GM21367 (cell line): Measurements from ENCODE around the gene NBAS.
"Not testable (repeated sequence)": the region's sequence is repeated elsewhere in the genome, so short reads cannot be mapped to it uniquely, and the experiment has no call there.

ENCODE experiments used
- ATAC-seq: cut with Tn5 transposase; IDR thresholded peaks from one replicate; pipeline ENCODE4 v1.9.1; 2021; ENCODE audit not compliant: unreplicated experiment

NBAS gene

DNA sequence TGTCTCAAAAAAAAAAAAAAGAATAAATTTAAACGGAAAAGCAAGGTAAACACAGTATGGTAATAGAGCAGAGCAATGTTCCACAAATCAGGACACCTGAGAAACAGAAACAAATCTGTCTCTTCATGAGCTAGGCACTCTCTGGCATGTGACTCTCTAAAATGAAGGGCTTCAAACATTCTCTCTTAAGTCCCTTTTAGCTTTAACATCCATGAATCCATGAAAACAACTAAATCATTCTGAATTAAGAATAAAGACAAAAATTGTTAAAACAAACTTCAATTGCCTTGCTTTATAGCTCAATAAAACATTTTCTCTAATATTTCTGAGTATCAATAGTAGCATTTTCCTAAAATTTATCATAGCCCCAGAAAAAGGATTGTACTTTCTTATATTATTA, 132.1 kb downstream of the NBAS start:
- ATAC-seq = no peak

DNA sequence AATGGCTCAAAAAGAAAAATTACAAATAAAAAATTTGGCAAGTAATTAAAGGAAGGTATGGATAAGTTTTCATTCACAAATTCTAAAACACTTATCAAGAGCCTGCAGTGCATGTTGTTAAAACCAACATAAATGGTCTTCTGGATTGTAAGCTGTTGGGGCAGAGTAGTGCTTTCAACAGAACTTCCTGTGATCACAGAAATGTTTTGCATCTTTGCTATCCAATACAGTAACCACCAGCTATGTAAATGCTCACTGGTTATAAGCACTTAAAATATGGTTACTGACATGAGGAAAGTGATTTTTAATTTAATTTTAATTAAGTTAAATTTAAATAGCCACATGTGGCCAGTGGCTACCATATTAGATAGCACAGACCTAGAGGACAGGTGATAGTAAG, 133.1 kb downstream of the NBAS start:
- ATAC-seq = no peak

DNA sequence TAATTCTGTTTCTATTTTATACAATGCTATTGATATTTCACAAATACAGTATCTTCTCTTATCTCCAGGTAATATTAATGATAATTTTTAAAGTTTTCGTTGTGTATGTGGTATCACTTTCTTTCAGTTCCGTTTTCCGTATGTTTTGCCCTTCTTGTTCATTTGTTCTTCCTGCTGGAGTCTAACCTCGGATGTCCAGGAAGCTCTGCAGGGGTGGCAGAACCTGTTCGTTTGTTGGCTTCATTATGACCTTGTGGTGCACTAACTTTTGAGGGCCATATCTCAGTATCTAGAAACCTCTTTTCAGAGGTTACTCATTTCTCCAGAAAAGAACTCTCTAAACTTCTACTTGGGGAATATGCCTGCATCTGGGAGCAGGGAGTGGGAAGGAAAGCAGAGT, 134.5 kb downstream of the NBAS start:
- ATAC-seq = no peak

DNA sequence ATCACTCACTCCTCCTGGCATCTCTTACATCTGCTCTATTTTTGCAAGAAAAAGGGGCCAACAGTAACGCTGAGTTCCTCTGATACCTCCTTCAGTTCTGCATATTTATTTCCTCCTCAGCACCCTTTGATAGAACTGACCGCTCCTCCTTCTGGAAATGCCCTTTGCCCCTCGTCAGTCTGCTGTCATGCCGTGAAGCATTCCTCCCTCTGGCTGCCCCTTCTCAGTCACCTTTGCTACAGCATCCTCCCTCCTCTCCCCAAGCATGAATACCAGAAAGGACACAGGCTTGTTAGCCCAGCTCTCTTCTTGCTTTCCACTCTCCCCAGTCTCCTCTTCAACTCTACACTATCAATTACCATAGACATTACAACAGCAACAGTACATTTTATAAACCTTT, 135.4 kb downstream of the NBAS start:
- no peak for ATAC-seq

DNA sequence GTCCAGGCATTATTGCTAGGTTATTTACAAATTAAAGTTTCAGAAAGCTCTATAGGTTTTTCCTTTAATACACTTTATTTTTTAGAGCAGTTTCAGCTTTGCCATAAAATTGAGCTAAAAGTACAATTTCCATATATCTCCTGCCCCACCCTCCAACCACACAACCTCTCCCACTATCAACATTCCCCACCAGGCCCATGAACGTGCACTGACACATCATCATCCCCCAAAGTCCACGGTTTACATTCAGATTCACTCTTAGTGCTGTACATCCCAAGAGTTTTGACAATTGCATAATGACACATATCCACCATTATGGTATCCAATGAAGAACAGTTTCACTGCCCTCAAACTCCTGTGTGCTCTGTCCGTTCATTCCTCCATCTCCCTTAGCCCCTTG, 139.4 kb downstream of the NBAS start:
- no peak for ATAC-seq

DNA sequence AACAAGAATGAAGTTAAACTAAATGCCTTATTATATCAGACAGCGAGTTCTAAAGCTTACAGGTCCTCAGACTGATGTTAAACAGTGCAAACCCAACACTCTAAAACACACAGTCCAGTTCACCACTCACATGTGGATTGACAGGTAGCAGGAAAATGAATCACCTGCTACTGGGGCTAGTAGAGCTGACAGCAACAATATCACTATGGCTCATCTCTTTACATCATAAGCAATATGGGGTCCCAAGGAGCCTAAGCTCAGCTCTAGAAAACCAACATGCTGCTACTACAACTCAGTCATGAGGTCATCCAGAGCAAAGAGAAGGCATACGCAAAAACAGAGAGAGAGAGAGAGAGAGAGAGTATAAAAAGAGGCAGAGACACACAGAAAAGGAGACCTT, 145.4 kb downstream of the NBAS start:
- no peak for ATAC-seq

DNA sequence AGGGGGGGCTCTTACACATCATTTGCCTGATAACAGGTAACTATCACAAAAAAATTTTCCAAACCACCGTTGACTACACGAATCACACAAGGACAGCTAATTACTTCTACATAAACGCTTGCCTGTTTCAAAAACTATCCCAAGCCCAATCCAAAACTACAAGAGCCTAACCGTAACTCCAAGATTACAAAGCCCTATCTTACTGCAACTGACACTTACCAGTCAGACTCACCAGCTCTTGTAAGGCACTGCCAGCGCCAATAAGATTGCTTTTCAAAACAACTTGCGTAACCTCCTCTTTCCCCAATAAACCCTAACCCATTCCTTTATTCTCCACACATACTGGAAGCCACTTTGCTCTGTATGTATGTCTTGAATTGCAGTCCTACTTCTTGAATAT, 148.4 kb downstream of the NBAS start:
- ATAC-seq = no peak

DNA sequence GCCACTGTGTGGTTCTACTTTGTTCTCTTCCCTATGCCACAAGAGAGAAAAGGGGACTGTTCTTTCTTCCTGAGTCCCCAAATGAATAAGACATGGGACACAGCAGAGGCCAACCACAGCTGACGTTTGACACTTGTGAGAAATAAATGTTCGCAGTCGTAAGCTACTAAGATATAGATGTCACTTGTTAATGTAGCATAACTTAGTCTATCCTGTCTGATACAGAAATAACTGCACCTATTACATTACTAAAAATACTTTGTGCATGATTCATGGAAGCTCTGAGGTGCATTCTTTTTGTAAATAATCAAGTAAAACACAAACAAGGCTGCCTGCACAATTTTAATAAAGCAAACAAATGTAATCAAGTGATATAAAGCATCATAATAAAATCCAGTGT, 148.8 kb downstream of the NBAS start:
- no peak for ATAC-seq

DNA sequence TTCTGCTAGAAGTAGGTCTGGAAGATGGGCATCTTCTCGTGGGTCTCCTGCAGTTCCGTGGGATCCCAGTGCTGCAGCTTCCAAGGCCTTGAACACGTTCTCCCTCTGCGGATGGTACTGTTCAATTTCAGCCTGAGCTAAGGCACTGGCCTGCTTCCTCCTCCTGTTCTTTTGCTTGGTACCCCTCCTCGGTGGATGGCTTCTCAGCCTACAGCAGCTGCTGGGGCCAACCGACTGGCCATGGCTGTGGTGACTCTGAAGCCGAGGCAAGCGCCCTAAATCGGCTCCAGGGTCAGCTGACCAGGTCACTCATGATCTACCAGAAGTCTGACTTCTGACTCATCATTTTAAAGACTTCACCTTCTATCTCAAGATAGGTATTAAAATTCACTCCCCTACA, 150.2 kb downstream of the NBAS start:
- ATAC-seq = no peak

DNA sequence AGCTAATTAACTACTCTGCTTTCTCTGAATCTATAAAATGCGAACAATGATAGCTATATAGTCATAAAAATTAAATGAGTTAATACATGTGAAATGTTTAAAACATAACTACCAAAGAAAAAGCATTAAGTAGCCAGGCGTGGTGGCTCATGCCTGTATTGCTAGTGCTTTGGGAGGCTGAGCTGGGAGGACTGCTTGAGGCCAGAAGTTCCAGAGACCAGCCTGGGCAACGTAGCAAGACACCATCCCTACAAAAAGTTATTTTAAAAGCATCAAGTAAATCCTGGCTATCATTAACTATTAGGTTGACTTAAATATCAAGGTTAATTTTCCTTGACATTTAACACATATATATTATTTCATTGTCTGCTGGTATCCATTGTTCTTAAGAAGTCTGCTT, 152.4 kb downstream of the NBAS start:
- no peak for ATAC-seq

DNA sequence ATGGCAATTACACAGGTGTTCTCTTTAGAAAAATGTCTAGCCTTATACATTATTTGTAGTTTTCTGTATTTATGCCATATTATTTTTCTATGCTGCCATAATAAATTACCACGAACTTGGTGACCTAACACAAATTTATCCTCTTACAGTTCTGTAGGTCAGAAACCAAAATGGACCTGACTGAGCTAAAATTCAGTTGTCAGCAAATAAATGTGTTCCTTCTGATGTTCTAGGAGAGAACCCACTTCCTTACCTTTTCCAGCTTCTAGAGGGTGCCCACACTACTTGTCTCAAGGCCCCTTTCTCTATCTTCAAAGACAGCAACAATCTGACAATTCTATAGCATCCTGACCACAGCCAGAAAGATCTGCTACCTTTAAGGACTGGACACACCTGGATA, 153.5 kb downstream of the NBAS start:
- ATAC-seq = no peak

DNA sequence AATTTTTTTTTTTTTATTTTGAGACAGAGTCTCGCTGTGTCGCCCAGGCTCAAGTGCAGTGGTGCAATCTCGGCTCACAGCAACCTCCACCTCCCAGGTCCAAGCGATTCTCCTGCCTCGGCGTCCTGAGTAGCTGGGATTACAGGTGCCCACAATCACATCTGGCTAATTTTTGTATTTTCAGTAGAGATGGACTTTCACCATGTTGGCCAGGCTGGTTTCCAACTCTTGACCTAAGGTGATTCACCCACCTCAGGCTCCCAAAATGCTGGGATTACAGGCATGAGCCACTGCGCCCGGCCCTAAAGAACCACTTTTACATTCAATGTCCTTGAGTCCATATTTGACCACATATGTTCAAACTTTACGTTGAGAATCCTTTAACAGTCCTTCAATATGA, 156.6 kb downstream of the NBAS start:
- not testable (repeated sequence) for ATAC-seq

DNA sequence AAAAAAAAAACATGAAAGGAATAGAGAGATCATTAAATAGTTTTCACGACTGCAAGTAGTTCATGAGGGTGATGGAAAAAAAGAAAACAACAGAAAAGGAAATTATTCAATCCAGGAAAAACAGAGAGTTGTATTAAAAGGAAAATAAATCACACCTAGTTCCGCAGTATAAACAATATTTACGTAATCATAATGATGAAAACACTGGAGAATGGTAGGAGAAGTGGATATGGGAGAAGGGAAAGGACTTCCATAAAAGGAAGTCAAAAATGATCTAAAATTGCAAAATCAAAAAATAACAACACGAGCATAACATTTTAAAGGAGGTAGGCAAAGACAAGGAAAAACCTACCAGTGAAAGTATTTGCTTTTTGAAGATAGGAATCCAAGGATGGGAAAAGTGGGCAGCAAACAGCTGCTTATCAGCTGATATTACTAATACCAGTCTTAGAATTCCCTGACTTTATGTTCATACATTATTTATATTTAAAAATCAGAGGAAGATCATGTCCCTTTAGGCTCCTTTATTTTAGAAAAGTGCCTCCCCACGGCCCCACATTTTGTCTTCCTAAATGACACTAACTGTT, 160.8 kb downstream of the NBAS start:
- ATAC-seq = no peak

DNA sequence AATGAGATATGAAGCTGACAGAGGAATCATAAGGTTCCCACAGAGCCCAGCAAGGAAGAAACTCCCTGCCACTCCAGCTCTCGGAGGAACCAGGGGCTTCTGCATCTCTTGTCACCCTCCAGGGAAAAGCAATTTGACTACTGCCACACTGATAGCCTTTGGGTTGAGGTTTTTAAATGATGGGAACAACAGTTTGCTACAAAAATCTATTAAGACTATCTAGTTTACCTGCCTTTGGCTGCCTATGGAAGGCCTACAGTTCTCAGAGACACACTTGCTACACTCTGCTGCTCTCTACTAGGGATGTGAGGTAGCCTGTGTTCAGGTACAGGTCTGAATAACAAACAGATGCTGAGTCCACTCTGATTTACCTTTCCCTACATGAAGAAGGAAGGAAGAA, 161.9 kb downstream of the NBAS start:
- ATAC-seq = no peak

DNA sequence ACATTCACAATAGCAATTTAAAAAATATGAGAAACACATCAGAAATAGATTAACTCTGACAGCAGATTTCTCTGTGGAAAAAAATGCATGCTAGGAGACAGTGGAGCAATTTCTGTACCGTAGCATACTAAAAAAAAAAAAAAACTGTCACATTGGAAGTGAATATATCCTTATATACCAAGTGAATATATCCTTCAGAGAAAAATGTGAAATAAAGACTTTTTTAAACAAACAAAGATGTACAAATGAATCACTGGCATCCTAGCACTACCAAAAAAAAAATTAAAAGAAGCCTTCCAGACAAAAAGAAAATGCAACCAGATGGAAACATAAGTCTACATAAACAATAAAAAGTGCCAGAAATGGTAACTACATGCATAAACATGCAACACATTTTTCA, 169.4 kb downstream of the NBAS start:
- ATAC-seq = no peak

DNA sequence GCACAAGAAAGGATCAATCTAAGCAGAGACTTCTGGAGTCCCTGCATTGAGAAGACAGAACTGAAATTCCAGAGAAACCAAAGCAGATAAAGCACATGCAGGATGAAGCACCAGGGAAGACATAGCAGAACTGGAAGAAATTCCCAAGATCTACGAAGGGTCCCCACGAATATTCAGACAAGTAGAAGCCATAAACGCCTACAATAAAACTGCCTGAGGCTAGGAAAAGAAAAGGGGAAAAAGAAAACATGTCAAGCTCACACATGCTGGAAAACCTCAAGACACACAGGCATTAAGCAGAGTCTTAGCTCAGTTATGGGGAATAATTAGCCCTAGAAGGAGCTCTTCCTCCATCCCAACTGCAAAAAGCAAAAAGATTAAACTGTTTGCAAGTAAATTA, 171.2 kb downstream of the NBAS start:
- ATAC-seq = no peak

DNA sequence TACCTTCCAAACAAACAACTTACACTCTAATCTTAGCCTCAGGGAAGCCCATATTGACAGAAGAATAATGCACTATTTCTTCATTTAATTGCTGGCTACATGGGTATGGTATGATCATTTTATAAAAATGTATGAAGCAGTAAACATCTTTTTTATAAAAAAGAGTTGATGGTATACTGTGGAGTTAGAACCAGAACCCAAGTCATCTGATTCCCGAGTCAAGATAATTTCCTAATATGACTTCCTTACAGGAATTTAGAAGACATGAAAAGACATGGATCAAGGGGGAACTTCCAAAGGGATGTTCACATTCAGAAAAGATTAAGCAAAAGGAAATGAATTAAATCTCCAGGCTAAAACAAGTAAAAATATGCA, 171.8 kb downstream of the NBAS start:
- ATAC-seq = no peak

DNA sequence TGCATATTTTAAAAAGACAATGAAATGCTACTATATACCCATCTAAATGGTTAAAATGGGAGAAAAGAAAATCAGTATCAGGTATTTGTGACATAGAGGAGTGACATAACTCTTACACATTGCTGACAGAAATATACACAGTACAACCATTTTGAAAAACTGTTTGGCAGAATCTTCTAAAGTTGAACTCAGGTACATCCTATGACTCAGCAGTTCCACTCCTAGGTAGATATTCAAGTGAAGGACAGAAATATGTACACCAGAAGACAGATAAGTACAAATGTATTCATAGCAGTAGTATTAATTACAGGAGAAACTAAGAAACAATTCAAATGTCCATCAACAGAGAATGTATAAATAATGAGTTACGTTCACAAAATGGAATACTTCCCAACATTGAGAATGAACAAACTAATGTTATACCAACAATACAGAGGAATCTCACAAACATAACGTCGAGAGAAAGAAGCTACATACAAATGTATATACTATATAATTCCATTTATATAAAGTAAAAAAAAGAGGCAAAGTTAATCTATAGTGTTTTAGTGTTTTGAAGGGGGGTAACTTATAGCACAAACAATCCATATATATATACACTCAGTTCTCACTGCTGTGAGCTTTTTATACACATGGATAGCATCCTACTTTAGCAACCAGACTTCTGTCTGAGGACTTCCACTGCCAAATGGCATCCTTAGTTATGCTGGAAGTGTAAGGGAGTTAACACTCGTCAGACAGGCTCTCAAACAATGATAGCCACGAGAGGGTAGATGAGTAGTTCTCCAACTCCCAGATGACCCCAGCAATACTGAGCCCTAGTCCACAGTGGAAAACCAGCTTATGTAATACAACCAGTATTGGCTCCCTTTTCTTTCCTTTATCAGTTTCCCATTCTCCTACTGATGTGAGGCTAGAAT, 172.5 kb downstream of the NBAS start:
- no peak for ATAC-seq

DNA sequence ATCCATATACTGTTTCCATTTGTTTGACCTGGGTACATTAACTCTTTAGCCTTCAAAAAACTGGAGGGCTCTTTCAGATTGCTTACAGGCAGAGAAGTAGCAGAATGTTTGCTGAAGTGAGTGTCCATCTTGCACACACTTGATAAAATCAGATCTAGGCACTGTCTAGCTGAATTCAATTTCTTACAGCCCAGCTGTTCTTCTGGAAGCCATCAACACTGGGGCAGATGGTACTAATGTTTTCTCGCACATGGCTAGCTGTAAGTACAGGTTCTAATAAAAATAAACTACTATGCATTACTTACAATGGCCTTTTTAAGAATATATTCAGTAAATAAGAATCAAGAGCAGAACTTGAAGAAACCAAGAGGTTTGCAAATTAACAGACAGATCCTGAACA, 175.9 kb downstream of the NBAS start:
- no peak for ATAC-seq

DNA sequence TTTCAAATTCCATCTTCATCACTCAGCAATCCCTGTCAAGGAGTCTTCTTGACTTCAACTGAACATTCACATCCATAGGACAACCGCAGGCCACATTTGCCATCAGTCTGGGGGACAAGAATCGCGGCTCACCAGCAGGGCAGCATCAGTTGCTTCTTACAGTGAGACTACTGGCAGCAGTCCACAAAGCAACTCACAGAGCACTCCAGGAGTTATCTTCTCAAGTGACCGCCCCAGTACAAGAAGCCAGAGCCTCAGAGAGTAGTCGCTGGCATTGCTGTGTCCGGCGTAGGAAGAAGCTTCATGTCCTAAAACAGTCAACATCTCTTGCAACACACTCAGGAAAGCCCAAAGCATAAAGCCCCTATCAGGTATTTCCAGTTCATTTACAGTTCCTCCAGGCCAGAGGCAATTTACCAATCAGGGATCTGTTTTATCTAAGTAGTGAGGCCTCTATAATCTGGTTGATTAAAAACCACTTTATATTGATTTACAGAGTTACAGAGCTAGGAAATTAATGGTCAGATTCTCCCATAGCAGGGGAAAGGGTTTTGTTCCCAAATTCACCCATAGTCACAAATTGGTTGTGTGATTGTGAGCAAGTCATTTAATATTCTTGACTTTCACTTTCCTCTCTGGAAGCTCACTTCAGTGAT, 177.3 kb downstream of the NBAS start:
- no peak for ATAC-seq

DNA sequence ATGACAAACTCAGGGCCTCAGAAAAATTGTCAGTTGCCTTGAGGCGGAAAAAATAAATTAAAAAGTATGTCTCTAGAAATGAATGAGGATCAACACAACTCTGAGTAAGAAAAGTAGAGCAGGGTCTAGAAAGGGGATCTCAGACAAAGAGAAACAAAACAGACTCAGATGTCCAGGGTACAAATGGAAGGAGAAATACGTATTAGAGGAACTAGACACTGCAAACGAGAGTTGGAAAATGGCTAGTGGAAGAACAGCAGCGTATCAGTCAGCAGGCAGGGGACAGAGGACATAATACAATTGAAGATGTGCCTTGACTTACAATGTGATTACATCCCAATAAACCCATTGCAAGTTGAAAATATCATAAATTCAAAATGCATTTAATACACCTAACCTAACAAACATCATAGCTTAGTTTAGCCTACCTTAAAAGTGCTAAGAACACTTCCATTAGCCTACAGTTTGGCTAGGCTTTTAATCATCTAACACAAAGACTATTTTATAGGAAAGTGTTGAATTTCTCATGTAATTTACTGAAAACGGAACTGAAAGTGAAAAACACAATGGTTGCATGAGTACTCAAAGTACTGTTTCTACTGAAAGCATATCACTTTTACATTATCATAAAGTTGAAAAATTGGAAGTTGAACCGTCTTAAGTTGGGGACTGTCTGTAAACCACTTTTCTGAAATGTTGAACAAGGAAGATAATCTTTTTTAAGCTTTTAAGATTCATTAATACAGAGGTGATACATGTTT, 182.8 kb downstream of the NBAS start:
- peak; percentile 71 for ATAC-seq

DNA sequence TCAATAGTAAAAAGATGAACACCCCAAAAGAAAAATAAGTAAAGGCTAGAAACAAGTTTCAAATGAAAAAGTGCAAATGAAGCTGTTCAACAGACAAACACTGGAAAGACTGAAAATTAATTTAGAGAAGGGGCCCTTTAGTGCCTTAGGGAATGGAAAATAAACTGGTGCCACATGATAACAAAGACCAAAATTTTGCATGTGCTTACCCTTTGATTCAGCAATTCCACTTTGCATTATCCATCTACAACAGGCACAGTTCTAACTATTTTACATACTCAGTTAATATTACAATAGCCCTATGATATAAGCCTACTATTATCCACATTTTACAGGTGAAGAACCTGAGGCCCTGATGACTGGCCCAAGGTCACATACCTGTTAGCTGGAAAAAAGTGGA, 183.9 kb downstream of the NBAS start:
- ATAC-seq = no peak
